GM19397 (cell line): ENCODE measurements around the gene FAR1.
"Not testable (repeated sequence)": the region's sequence is repeated elsewhere in the genome, so short reads cannot be mapped to it uniquely, and the experiment has no call there.

Experiments
- ATAC-seq: cut with Tn5 transposase; IDR thresholded peaks from one replicate; pipeline ENCODE4 v1.9.1; 2021; ENCODE audit warnings: mild to moderate bottlenecking, moderate library complexity; ENCODE audit not compliant: unreplicated experiment

FAR1 gene

DNA sequence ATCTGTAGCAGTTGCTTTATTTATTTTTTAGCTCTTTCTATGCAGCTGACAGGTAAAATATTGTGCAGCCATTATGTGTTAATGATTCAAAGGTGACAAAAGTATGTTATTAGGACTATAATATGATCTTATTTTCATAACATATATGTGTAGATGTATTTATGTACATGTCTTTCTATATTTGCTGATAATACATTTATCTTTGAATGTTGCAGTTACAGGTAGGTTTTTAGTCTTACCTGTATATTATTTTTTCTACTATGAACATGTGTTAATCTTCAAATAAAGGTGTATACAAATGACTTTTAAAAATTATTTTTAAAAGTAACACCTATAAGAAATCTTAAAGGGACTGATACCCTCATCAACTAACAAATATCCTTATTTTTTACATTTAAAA lies 33.6 kb downstream of the FAR1 start:
- no peak for ATAC-seq

DNA sequence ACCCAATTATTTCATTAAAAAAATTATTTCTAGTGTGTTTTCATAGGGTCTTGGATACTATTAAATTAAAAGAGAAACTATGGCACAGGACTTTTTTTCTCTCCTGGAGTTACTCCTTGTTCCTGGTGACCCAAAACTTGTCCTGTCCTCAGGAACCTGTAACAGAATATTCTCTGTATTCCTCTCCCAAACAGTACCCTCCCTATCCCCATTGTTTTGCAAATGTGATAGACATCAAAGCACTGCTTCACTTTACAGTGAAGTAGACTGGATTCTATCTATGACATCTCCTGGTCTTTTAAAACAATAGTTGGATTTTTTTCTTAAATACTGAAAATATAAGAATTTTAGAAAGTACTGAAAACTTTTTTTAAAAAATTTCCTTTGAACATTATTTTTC lies 37.2 kb downstream of the FAR1 start:
- no peak for ATAC-seq

DNA sequence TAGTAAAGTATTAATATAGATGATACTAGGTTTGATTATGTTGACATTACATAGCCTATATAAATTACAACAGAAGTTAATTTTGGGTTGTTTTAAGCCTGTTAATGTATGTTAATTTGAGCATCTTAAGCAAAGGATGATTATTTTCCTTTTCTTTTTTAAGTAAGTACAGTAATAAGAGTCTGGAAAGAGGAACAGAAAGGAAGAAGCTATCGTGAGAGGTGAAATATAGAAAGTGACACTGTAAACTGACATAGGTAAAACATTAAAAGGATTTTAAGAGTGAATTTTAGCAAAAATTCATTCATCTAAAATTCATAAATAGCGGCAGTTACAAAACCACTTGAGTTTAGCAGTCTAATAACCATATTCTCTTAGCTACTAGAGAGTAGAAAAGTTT lies 45.5 kb downstream of the FAR1 start:
- no peak for ATAC-seq

DNA sequence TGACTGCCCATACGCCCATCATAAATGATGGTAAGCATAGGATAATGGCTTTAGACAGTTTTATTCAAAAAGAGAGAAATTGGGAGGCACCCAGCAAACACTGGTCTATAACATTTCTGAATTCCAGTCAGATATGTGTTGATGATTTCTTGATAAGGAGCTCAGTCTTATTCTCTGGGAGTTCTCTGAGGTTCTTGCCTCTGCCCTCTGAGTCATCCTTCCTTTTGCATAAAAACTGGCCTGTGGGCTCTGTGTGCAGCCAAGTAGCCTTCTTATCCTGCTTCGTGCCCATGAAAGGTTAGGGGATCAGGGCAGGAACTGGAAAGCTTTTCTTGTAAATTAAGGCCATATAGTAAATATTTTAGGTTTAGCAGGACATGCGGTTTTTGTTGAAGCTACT lies 48.9 kb downstream of the FAR1 start:
- no peak for ATAC-seq

DNA sequence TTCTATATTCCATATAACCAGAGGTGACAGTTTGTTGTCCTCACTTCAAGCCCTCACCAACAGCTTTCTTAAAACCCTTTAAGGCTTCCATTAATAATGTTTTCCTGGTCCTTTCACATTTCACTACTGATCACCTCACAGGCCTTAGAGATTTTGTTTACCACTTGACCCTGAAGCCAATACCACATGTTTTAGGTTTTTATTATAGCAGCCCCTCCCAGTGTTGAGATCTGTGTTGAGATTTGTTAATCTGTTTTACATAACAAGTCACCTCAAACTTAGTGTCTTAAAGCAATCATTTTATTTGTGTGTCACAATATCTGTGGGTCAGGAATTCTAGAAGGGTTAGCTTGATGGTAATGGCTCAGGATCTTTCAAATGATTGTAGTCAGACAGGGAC lies 49.9 kb downstream of the FAR1 start:
- ATAC-seq = no peak

DNA sequence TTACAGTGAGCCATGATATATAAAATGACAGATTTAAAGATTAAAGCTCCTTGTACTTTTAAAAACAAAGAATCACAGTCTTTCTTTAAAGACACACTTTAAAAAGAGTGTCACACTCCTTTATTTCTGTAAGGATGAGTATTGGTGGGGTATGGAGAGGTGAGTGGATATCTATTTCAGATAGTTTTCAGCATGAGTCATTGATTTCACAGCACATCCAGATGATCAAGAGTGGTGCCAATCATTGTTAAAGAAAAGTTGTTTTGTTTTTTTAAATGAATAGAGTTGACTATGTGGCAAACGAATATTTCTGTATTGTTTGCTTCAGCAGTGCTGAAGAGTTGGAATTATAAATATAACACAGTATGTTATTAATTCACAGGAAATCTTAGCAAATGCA lies 52.5 kb downstream of the FAR1 start:
- ATAC-seq = no peak

DNA sequence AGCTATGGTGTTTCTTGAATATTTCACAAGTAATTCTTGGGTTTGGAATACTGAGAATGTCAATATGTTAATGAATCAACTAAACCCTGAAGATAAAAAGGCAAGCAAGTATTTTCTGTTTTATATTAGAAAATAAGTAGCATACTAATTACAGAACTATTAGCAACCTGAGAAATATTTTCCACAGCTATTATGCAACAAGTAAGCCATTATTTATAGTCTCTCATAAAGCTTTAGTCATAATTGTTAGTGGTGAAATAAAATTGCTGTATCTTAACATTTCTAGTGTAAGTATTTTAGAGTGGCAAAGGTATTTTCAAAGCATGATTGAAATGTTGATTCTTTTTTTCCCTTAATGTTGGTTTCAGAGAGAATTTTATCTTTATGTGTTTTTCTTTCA lies 53.3 kb downstream of the FAR1 start:
- no peak for ATAC-seq

DNA sequence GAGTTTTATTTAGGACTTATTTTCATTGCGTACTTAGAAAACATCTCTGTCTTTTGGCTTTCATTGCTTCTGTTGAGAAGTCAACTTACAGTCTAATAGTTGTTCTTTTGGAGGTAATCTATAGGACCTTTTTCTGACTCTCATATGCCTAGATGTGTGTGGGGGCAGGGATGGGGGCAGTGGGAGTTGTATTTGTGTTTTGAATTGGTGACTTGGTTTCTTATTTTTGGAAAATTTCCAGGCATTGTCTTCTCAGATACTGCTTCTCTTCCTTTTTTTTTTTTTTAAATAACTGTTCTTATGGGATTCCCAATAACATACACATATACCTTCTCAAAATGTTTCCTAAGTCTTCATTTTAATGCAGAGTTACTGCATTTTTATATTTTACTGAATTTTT lies 58.0 kb downstream of the FAR1 start:
- ATAC-seq = no peak

DNA sequence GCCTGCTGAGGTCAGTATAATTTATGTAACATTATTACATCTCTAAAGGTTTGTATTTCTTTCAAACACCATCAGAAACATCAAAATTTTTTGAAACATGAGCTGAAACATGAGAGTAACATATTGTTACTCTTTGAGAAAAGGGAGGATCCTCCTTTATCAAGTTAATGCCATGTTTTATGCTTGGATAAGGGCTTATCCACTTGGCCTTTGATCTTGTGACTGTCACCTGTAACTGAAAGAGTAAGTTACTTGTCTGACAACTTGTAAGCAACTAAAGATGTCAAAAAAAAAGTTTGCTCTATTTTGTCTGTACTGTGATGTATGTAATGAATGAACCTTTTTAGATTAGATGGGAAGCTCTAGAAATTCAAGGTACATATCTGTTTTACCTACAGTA lies 59.6 kb downstream of the FAR1 start:
- ATAC-seq = no peak

DNA sequence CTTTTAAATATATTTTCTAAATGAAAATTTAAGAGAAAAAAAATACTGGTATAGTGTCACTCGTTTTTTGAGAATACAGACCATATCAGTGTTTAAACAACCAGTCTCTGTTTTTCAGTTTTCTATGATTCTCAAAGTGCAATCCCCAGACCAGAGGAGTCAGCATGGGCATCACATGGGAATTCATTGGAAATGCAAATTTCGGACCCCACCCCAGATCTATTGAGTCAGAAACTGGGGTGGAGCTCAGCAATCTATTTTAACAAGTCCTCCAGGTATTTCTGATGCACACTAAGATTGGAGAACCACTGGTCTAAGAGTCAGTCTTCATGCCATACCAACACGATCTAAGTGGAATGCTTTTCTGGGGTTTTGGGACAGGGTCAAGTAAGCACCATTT lies 66.1 kb downstream of the FAR1 start:
- no peak for ATAC-seq

DNA sequence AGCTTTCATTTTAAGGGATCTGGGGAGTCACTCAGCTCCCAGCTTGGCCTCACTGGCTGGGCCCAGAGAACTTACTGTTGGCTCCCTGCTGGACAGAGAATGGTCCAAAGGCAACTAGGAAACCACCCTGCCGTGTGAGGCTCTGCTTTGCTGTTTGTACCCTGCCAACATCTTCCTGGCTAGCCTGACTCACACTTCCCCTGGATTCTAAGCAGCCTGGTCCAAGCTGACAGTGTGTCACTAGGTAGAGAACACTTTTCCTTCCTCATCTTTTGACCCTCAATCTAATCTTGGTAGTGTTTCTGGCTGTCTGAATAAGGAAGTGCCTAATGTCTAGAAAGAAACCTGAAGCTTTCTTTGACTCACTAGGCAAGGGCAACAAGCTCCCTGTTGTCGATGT lies 76.7 kb downstream of the FAR1 start:
- no peak for ATAC-seq

DNA sequence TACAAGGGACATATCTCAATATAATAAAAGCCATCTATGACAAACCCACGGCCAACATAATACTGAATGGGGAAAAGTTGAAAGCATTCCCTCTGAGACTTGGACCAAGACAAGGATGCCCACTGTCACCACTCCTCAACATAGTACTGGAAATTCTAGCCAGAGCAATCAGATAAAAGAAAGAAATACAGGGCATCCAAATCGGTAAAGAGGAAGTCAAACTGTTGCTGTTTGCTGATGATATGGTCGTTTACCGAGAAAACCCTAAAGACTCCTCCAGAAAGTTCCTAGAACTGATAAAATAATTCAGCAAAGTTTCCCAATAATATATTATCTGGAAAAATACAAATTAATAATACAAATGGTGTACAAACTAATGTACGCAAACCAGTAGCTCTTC lies 84.8 kb downstream of the FAR1 start:
- not testable (repeated sequence) for ATAC-seq

DNA sequence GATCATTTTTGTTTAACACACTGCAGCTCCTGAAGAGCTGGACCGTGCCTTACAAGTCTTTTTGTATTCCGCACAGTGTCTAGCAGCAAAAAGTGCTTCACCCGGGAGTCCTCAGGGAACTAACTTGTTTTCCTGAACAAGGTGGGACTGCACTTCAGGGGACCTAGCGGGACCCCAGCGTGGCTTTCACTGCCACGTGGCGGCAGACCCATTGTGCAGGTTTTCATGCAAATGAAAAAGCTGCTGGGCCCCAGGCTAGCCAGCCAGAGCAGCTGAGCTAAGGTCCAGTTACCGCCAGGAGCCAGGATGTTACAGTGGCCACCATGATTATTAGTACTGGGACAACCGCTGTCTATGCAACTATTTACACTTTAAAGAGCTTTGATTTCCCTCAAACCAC lies 90.6 kb downstream of the FAR1 start:
- no peak for ATAC-seq

DNA sequence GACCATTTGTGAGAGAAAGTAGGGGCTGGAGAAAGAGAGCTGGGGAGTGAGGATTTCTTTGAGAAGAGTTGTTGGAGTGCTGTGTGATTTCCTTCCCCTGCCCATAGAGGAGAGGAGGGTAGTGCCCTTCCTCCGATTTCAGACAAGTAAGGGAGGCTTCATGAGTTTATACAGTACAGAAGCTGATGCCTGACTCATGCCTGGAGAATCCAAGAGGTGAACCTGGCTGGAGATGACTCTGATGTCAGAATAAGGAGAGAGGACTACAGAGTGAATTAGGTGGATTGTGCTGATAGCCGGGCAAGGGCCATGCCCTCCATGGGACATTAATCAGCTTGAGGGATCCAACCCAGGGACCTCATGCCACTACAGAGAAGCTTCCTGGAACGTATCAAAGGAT lies 91.6 kb downstream of the FAR1 start:
- no peak for ATAC-seq

DNA sequence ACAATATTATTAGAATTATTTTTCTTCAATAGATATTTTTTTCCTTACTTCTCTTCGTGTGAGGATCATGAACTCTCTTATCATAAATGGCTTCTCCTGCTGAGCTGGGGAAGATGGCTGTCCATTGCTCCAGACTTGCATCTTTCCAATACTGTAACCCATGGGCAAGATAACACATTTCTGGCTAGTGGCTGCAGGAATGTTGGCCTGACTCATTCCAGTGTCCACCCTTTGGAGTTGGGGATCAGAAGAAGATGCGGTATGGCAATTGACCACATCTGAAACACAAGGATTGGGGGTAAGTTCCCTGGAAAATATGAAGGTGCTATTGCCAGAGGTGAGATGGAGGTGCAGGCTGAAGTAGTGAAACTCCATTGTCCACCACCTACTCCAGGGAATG lies 92.8 kb downstream of the FAR1 start:
- ATAC-seq = no peak

DNA sequence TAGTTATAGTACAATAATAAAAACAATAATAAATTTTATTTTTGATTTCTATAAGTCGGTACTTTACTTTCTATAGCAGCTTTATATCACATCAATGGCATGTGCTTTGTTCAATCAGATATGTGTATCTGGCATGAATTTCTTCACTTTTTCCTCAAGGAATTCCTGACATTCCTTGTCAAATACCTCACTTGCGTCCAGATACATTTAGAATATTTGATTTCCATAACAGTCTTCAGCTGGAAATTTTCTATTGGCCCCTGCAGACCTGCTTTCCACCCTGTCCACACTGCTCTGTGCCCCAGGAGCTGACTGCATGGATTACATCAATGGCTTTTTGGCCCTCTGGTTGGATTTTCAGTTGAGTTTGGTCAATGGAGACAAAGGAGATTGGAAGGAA lies 93.2 kb downstream of the FAR1 start:
- no peak for ATAC-seq

DNA sequence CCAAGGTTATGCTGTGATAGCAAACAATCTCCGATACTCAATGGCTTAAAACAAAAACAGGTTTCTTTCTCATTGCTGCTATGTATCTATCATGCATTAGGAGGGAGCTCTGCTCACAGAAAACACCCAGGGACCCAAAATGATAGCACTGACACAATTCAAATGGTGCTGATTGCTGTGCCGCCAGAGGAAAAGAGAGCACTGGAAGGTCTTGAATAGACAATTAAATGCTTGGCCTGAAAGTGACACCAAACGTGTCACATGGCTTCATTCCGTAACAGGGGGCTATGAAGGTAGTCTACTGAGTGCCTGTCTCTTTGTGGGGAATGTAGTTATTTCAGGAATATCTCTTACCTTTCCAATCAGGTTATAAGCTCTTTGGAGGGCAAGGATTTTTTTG lies 94.2 kb downstream of the FAR1 start:
- ATAC-seq = no peak

DNA sequence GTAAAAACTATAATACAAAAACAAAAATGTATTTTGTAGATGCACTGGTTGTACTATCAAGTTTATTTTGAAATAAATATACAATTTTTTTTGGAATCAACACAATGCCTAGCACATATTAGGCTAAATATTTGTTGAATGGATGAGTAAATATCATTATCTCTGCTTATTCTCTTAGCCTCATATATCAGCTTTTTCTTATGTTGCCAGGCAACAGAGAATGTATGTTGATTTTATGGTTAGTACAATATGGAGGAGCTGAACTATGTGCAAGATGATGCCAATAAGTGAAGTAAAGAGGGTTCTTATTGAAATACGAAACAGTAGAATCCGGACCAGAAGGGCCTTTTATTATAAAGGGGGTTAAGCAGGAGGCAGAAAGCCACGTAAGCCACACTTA lies 94.9 kb downstream of the FAR1 start:
- no peak for ATAC-seq

DNA sequence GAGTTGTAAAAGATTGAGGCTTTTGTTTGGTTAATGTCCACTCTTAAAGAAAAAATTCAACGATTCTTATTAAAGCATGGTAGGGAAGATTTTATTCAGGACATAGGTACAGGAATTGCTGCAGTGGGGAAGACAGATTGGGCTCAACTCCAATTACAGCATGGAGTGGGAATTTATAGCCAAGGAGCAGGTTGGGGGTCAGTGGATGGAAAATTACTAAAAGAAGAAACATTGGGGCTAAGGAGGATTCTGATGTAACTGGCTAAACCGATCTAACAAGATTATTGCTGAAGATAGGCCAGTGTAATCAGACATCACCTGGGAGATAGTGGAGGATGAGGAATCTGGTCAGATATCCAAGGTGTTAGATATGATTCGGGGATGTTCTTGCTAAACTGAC lies 97.4 kb downstream of the FAR1 start:
- ATAC-seq = no peak

DNA sequence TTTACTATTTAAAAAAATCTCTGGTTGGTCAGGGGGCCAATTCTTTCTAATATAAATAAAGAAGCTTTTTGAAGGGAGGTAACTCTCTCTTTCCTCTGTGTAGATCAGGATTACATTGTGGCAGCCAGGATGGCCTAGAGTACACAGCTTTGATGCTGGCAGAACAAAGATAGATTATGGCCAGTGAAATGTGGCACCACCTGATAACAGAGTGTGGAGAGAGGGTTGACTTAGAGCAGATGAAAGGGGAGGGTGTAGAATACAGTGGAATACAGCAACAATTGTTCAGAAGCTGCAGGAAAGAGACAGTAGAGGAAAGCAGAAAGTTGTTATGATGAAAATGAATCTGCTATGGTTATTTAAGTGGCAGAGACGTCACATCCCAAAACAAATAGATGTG lies 99.0 kb downstream of the FAR1 start:
- no peak for ATAC-seq

DNA sequence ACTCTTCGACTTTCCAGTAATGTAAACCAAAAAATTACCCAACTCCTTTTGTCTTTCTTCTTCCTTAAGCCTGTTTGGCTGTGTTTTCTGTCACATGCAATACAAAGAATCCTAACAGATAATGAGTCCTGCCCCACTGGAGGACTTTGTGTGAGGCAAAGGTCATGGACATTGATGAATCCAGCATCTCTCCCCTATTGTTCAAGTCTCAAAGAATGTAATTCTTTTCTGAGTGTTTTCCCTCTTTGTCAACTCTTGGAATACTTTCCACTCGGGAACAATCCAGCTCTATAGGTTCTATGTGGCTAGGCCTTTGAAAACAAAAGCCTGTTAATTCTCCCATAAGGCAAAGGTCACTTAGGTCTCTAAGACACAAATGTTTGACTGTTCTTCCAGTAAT lies 100.7 kb downstream of the FAR1 start:
- ATAC-seq = no peak

DNA sequence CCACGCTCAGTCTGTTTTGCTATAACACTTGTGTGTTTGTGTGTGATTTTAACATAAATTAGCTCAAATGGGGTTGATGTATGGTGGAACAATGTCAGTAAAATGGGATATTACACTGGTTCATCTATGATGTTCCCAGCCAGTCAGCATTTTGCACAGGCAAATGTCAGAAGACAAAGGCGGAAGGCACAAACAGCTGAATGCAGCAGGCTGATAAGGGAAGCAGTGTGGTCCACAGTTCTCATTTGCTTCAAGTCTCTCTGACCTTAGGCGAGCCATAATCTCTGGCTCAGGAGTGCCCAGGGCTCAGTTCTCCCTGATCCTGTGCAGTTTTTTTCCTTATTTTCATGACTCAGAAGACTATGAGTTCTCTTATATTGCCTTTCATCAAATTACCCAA lies 102.7 kb downstream of the FAR1 start:
- ATAC-seq = no peak

DNA sequence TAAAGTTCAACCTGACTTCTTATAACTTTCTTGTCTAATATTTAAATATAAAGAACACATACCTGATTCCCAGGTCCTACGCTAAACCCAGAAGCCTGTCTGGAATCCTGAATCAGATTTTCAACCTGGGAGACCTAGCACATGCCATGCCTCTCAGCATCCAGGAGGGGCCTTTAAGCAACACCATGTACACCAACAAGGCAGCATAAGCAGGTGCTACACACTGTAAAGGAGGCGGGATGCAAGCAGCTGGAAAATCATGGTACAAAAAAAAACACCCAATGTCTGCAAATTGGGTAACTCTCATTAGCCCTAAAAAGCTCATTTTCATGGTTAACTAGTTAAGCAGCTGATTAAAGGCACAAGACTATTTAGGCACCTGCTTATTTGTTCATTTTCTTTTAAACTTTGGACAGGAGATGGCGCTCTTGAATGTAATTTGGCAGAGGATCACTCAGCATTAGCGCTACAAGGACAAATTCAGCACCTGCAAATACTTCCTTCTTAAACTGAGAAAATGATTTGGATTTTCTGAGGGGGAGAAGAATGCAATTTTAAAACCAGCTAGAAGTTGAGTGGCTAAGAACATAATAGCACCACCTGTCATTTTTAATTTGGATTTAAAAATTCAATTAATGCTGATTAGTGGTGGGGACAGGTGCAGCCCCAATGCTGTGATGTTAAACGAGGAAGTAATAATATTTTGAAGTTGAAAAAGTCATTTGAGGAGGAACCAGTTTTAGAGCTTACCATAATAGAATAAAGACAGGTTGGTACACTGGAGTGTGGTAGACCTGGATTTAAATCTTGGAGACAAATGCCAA lies 104.0 kb downstream of the FAR1 start:
- no peak for ATAC-seq
